Progenitor cell of endocrine pancreas (in vitro differentiated cells): ENCODE measurements around the gene PIK3R6. TPM values are rescaled to one million over a fixed set of nuclear protein-coding genes. Genes with fewer than 3 reads are reported as not detected.

ENCODE experiments used
- DNase-seq: peaks from one replicate; pipeline ENCODE4 v3.0.0; 2021; ENCODE audit warnings: low spot score; ENCODE audit not compliant: unreplicated experiment
- H3K27ac Mint-ChIP-seq: 2 replicates; pipeline ENCODE4 v1.8.0; 2021; ENCODE audit warnings: mild to moderate bottlenecking, moderate library complexity, mixed read lengths
- H3K27me3 Mint-ChIP-seq: 2 replicates; pipeline ENCODE4 v1.8.0; 2021; ENCODE audit warnings: mixed read lengths
- H3K36me3 Mint-ChIP-seq: 2 replicates; pipeline ENCODE4 v1.8.0; 2022; ENCODE audit warnings: mixed read lengths; ENCODE audit not compliant: insufficient read depth
- H3K4me1 Mint-ChIP-seq: 2 replicates; pipeline ENCODE4 v1.8.0; 2021; ENCODE audit warnings: low read depth, mixed read lengths
- H3K4me3 Mint-ChIP-seq: 2 replicates; pipeline ENCODE4 v1.8.0; 2021; ENCODE audit warnings: low read depth, mild to moderate bottlenecking, moderate library complexity, mixed read lengths
- H3K9me3 Mint-ChIP-seq: 2 replicates; pipeline ENCODE4 v1.8.0; 2021; ENCODE audit warnings: low read depth, mixed read lengths
- CTCF ChIP-seq: fragments of 200-600 bp; sonication (generic); IDR thresholded peaks from one replicate; pipeline ENCODE4 v1.5.0; 2021; ENCODE audit warnings: antibody characterized with exemption, mild to moderate bottlenecking; ENCODE audit not compliant: unreplicated experiment
- total RNA-seq: library from RNA; stranded (reverse); gene quantifications from 2 replicates; pipeline ENCODE4 v1.2.1, GENCODE V29; 2021

PIK3R6 gene
- total RNA-seq, 1 donor from 2014 or later = 0.07 TPM

GRCh38 chr17:8844229-8845218, 22.9 kb downstream of the PIK3R6 start:
- Mint-ChIP-seq H3K4me1 (peaks cover 2% of the 10 kb centered on the region), H3K9me3 (no peaks in the 10 kb centered on the region), H3K27me3 (no peaks in the 10 kb centered on the region), H3K27ac (no peak overlapping the region), H3K36me3 (no peaks in the 10 kb centered on the region), H3K4me3 (no peak overlapping the region)
- no peak for DNase-seq
- no peak for TF ChIP-seq CTCF

GRCh38 chr17:8843344-8843743, 24.1 kb downstream of the PIK3R6 start:
- Mint-ChIP-seq H3K36me3 (no peaks in the 10 kb centered on the region), H3K27me3 (no peaks in the 10 kb centered on the region), H3K4me3 (no peak overlapping the region), H3K27ac (no peak overlapping the region), H3K9me3 (no peaks in the 10 kb centered on the region), H3K4me1 (peaks cover 8% of the 10 kb centered on the region)
- no peak for DNase-seq
- TF ChIP-seq CTCF = no peak

GRCh38 chr17:8841844-8842243, 25.6 kb downstream of the PIK3R6 start:
- Mint-ChIP-seq H3K27ac (no peak overlapping the region), H3K27me3 (peaks cover 2% of the 10 kb centered on the region)

GRCh38 chr17:8839410-8839935, 28.0 kb downstream of the PIK3R6 start:
- Mint-ChIP-seq H3K4me1 (peaks cover 9% of the 10 kb centered on the region), H3K27me3 (peaks cover 2% of the 10 kb centered on the region), H3K27ac (no peak overlapping the region), H3K36me3 (no peaks in the 10 kb centered on the region), H3K9me3 (no peaks in the 10 kb centered on the region), H3K4me3 (no peak overlapping the region)
- DNase-seq = no peak
- no peak for TF ChIP-seq CTCF

More at GRCh38 chr17:8841844-8842243, 25.6 kb downstream of the PIK3R6 start:
- no peaks in the 10 kb centered on the region for H3K36me3 Mint-ChIP-seq
- H3K4me1 Mint-ChIP-seq = peaks cover 9% of the 10 kb centered on the region
- no peak overlapping the region for H3K4me3 Mint-ChIP-seq
- no peaks in the 10 kb centered on the region for H3K9me3 Mint-ChIP-seq
- TF ChIP-seq CTCF = no peak
- DNase-seq = no peak

GRCh38 chr17:8838551-8839095, 28.9 kb downstream of the PIK3R6 start:
- H3K27me3 Mint-ChIP-seq = peaks cover 2% of the 10 kb centered on the region
- H3K36me3 Mint-ChIP-seq = no peaks in the 10 kb centered on the region
- H3K9me3 Mint-ChIP-seq = no peaks in the 10 kb centered on the region
- no peak for TF ChIP-seq CTCF
- no peak for DNase-seq
- H3K4me3 Mint-ChIP-seq = no peak overlapping the region
- H3K27ac Mint-ChIP-seq = no peak overlapping the region
- peaks cover 9% of the 10 kb centered on the region for H3K4me1 Mint-ChIP-seq
